Parathyroid adenoma (tissue), 2 donors: ENCODE results near the gene IL17B.

ENCODE experiments used
- H2AFZ ChIP-seq: fragments of 300-600 bp; sonication (generic); one replicate; pipeline ENCODE4 v1.7.0; 2017; ENCODE audit warnings: antibody characterized with exemption, mild to moderate bottlenecking
- H3K27ac ChIP-seq: fragments of 300-600 bp; sonication (generic); one replicate; pipeline ENCODE4 v1.7.0; 2017
- H3K27me3 ChIP-seq: fragments of 300-600 bp; sonication (generic); one replicate; pipeline ENCODE4 v1.7.0; 2017; ENCODE audit warnings: low read length; ENCODE audit not compliant: control insufficient read depth, insufficient read depth
- H3K36me3 ChIP-seq: fragments of 300-600 bp; sonication (generic); one replicate; pipeline ENCODE4 v1.7.0; 2017; ENCODE audit warnings: low read length; ENCODE audit not compliant: control insufficient read depth, insufficient read depth
- H3K4me1 ChIP-seq: fragments of 300-600 bp; sonication (generic); one replicate; pipeline ENCODE4 v1.7.0; 2017; ENCODE audit warnings: control low read depth
- H3K4me2 ChIP-seq: fragments of 300-600 bp; sonication (generic); one replicate; pipeline ENCODE4 v1.7.0; 2017; ENCODE audit warnings: low read length
- H3K4me3 ChIP-seq: fragments of 300-600 bp; sonication (generic); one replicate; pipeline ENCODE4 v1.7.0; 2017; ENCODE audit warnings: low read depth, low read length
- H3K79me2 ChIP-seq: fragments of 300-600 bp; sonication (generic); one replicate; pipeline ENCODE4 v1.7.0; 2017; ENCODE audit warnings: control low read depth
- H3K9ac ChIP-seq: fragments of 300-600 bp; sonication (generic); one replicate; pipeline ENCODE4 v1.7.0; 2017; ENCODE audit warnings: mild to moderate bottlenecking
- H3K9me3 ChIP-seq: fragments of 300-600 bp; sonication (generic); one replicate; pipeline ENCODE4 v1.7.0; 2017; ENCODE audit warnings: low read length; ENCODE audit not compliant: control insufficient read depth
- TF ChIP-seq, protein P1 (sequence below): fragments of 300-600 bp; sonication (generic); IDR thresholded peaks from one replicate; pipeline ENCODE4 v1.7.0; 2017; ENCODE audit warnings: antibody characterized with exemption, mild to moderate bottlenecking
- donor health status: primary hyperparathyroidism.

Gene IL17B

DNA sequence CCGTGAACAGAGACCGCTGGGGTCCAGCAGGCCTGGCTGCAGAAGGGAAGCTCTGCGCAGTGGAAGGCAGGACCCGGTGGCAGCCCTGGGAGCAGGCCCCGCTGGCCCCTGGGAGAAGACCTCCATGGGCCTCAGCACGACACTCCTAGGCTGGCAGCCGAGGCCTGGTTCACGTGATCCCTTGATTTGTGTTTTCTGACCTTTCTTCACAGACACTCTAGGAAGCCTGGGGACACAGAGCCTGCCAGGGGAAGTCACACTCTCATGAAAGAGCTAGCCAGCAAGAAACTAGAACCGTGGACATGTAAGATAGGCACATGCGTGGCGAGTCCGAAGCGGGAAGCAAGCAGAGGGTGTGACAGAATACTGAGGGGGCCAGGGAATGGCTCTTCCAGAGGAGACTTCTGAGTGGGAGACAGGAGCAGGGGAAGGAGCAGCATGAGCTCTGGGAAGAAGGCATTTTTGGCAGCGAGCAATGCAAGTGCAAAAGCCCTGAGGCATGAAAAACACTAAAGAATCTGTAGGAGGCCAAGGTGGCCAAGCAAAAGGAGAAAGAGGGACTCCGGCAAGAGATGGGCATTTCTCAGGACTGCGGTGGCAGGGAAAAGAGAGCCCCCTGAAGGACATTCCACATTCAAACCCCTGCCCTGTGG is 26.6 kb upstream of the IL17B start:
- Histone ChIP-seq H3K4me1 (no peaks in the 10 kb centered on the region), H3K4me3 (no peak overlapping the region), H3K9ac (no peak overlapping the region), H3K9me3 (no peaks in the 10 kb centered on the region), H3K27ac (peak overlapping the region; percentile 24), H3K4me2 (no peak overlapping the region), H3K27me3 (no peaks in the 10 kb centered on the region), H3K36me3 (no peaks in the 10 kb centered on the region), H3K79me2 (no peaks in the 10 kb centered on the region), H2AFZ (no peak overlapping the region)
- TF ChIP-seq, protein P1, sequence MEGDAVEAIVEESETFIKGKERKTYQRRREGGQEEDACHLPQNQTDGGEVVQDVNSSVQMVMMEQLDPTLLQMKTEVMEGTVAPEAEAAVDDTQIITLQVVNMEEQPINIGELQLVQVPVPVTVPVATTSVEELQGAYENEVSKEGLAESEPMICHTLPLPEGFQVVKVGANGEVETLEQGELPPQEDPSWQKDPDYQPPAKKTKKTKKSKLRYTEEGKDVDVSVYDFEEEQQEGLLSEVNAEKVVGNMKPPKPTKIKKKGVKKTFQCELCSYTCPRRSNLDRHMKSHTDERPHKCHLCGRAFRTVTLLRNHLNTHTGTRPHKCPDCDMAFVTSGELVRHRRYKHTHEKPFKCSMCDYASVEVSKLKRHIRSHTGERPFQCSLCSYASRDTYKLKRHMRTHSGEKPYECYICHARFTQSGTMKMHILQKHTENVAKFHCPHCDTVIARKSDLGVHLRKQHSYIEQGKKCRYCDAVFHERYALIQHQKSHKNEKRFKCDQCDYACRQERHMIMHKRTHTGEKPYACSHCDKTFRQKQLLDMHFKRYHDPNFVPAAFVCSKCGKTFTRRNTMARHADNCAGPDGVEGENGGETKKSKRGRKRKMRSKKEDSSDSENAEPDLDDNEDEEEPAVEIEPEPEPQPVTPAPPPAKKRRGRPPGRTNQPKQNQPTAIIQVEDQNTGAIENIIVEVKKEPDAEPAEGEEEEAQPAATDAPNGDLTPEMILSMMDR, result no peak

DNA sequence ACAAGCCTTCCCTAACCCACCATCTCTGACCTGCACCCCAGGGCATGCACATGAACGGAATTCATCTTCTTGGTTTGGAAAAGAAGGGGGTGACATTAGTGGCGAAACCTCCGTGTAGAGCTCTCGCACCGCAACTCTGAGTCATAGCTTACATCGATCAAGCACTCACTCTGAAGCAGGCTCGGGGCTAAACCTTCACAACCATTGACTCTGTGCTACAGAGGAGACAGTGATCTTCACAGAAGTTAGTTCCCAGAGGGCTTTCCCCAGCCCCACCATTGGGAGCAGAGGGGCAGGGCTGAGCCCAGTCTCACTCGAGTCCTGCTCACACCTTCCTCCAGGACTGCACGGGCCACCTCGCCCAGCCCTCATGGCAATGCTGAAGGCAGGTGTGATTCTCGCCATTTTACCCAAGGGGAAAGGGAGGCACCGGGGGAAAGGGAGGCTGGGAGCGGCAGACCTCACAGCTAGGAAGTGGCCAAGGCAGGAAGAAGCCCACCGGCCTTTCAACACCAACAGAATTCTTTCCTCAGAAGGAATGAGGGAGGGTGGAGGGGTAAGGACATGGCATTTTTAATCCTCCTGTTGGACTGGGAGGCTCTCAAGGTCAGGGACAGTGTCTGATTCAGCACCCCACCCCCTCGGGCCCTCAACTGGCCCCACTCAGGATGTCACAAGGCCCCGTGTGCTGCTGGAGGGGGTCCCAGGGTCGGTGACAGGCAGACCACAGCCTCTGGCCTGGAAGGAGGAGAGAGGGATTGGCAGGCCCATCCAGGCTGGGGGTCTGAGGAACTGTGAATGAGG is 25.9 kb upstream of the IL17B start:
- Histone ChIP-seq H3K27me3 (no peaks in the 10 kb centered on the region), H2AFZ (no peak overlapping the region), H3K36me3 (no peaks in the 10 kb centered on the region), H3K79me2 (no peaks in the 10 kb centered on the region), H3K4me3 (no peak overlapping the region), H3K9ac (no peak overlapping the region), H3K4me1 (no peaks in the 10 kb centered on the region), H3K27ac (no peak overlapping the region), H3K4me2 (no peak overlapping the region), H3K9me3 (no peaks in the 10 kb centered on the region)
- TF ChIP-seq, protein P1, result no peak

DNA sequence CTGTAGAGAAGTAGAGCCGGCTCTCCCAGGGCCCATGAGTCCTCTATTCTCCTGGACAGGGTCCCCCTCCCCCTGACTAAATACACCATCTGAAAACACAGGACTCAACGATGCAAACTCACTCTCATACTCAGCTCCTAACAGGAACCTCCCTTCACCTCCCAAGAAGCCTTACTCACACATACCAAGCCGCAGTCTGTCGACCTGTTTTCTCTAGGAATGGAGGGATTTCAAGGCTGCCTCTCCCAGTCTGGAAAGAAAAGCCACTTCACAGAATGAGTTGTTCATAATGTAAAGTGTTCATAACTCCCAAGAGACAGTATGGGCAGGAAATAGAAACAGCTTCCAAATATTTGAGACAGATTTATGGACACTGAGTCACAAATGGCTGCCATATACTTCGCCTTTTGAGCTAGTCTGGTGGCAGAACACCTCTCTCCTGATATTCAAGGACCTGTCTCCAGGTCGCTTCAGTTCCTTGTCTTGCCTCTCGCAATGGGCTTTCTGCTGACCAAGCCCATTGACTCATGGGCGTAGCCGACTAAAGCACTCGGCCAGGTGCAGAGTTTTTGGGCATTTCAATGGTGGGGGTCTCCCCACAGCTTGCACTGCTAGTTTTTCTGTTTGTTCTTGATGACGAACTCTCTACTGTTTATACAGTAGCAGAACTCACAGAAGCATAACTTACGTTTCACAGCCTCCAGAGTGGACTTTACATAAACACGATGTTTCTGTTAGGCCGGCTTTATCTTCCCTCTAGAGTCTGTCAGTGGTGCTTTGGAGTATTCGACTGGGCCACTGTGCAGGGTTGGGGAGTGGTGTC is 25.0 kb upstream of the IL17B start:
- H3K4me1 ChIP-seq, result no peaks in the 10 kb centered on the region
- H2AFZ ChIP-seq, result no peak overlapping the region
- no peaks in the 10 kb centered on the region for H3K9me3 ChIP-seq
- H3K79me2 ChIP-seq, result no peaks in the 10 kb centered on the region
- no peaks in the 10 kb centered on the region for H3K27me3 ChIP-seq
- H3K4me3 ChIP-seq, result no peak overlapping the region
- H3K4me2 ChIP-seq, result no peak overlapping the region
- TF ChIP-seq, protein P1, result no peak
- H3K27ac ChIP-seq, result no peak overlapping the region
- no peaks in the 10 kb centered on the region for H3K36me3 ChIP-seq
- H3K9ac ChIP-seq, result no peak overlapping the region

DNA sequence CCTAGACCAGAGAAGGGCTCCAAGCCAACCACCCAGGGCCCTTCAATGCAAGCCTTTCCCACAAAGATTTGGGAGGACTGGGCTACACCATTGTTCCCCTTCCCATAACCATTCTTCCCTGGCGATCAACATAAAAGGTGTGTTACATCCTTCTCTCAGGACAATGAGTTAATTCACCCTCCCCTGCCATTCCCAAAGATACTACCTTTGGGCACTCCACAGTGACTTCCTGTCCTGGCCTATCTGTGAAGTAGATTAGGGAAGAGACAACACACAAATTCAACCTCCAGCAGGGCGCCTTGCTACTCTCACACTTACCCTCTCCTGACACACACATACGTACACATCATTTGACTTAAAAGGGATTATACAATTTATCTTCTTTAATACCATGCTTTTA is 23.2 kb upstream of the IL17B start:
- Histone ChIP-seq H3K9me3 (no peaks in the 10 kb centered on the region), H3K9ac (no peak overlapping the region), H3K4me1 (no peaks in the 10 kb centered on the region), H3K4me2 (no peak overlapping the region), H3K36me3 (no peaks in the 10 kb centered on the region), H3K4me3 (no peak overlapping the region), H2AFZ (no peak overlapping the region), H3K27me3 (no peaks in the 10 kb centered on the region), H3K27ac (no peak overlapping the region), H3K79me2 (no peaks in the 10 kb centered on the region)
- TF ChIP-seq, protein P1, result no peak
